Lung (tissue), 12 donors: Measurements from ENCODE around the gene GAST. TPM values are rescaled to one million over a fixed set of nuclear protein-coding genes. Genes with fewer than 3 reads are reported as not detected.

Experiments used
- ATAC-seq: fragments of 200-7000 bp; cut with Tn5 transposase; one replicate; pipeline ENCODE4 v1.9.1; 2020; ENCODE audit warnings: moderate number of reproducible peaks; ENCODE audit not compliant: insufficient read depth, low FRiP score
- DNase-seq, 3 donors: peaks; one replicate each; pipeline ENCODE4 v3.0.0-alpha.2; 2013 to 2017
- H3K27ac ChIP-seq, 2 donors: one replicate each; pipeline ENCODE4 v1.5.1; 2013; ENCODE audit warnings: mild to moderate bottlenecking in 2 of 2, moderate library complexity in 2 of 2, control low read depth in 1 of 2, inconsistent platforms in 1 of 2, low read depth in 1 of 2, low read length in 1 of 2
- H3K27me3 ChIP-seq, 3 donors: one replicate each; pipeline ENCODE4 v1.5.1; 2013; ENCODE audit warnings: low read length in 2 of 3; ENCODE audit not compliant: control insufficient read depth in 3 of 3, insufficient read depth in 3 of 3
- H3K36me3 ChIP-seq, 4 donors: one replicate each; pipeline ENCODE4 v1.5.1; 2013; ENCODE audit warnings: low read length in 4 of 4, mild to moderate bottlenecking in 1 of 4, moderate library complexity in 1 of 4; ENCODE audit not compliant: control insufficient read depth in 4 of 4, insufficient read depth in 4 of 4
- H3K4me1 ChIP-seq, 5 donors: one replicate each; pipeline ENCODE4 v1.5.1; 2013; ENCODE audit warnings: low read length in 5 of 5, mild to moderate bottlenecking in 2 of 5, moderate library complexity in 1 of 5; ENCODE audit not compliant: control insufficient read depth in 5 of 5, insufficient read depth in 5 of 5
- H3K4me3 ChIP-seq: one replicate; pipeline ENCODE4 v1.5.1; 2013; ENCODE audit warnings: mild to moderate bottlenecking, control low read depth, moderate library complexity
- H3K9ac ChIP-seq, 2 donors: one replicate each; pipeline ENCODE4 v1.5.1; 2013; ENCODE audit warnings: low read length in 2 of 2, control low read depth in 1 of 2; ENCODE audit not compliant: insufficient read depth in 1 of 2
- H3K9me3 ChIP-seq, 4 donors: one replicate each; pipeline ENCODE4 v1.5.1; 2013; ENCODE audit warnings: low read length in 3 of 4, mild to moderate bottlenecking in 1 of 4, moderate library complexity in 1 of 4; ENCODE audit not compliant: control insufficient read depth in 4 of 4, insufficient read depth in 3 of 4
- CTCF ChIP-seq: IDR thresholded peaks from 2 replicates; pipeline ENCODE4 v1.5.1; 2012; ENCODE audit warnings: mild to moderate bottlenecking; ENCODE audit errors: control extremely low read depth, extremely low read depth
- WGBS, 2 donors: extraction: QIAGEN DNeasy Blood & Tissue Kit; methylation state at CpG; one replicate each; pipeline ENCODE4 v1.1.7; 2013; 5-methylcytosine and 5-hydroxymethylcytosine counted together
- polyA plus RNA-seq, 2 donors: library from polyadenylated mRNA; stranded (reverse); fragments of 200-250 nt; gene quantifications; one replicate each; pipeline ENCODE4 v1.2.1, GENCODE V29; 2013
- total RNA-seq, 2 donors: library from RNA; depleted of rRNA in 1 of 2; stranded (reverse); fragments of >200 nt in 1 of 2; gene quantifications; one replicate each; pipeline ENCODE4 v1.2.1, GENCODE V29; 2014 to 2021
- donor health status: control.
- donor health status: control.
- donor health status: Bipolar disorder and iron deficiency.
- donor health status: healthy.
- donor health status: DM: yes; HTN: yes; CAD: no.

GAST gene
- total and polyA plus RNA-seq, 4 donors, result not detected

DNA sequence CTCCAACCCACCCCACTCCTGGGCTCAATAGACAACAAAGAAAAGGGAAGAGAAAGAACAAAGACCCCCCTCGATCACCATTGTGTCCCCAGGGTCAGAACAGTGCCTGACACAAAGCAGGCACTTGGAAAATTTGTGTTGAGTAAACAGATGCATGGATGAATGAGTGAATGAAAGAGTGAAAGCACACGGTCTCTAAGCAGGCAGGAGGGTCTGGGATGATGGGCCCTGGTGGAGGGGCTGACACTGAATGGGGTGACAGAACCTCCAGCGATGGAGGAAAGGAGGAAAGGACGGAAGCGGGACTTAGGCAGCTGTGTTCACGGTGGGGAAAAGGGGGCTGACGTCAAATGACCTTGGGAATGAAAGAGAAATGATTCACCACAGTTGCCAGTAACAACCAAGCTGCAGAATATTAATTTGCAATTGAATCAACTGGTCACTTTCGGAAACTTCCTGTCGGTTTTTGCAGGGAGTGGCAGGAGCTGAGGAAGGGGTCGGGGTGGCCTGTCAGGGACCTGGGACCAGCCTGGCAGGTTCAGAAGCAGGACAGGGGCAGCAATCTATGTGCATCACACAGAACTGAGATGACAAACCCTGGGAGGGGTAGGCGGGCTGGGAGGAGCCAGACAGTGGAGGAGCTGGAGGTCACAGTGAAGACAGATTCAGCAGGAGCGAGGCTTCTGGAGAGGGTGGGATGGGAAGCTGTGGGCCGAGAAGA lies 6.7 kb upstream of the GAST start:
- ATAC-seq (no peak), DNase-seq (peak in 2 of 3 donors; percentile 11)
- no peak overlapping the region for H3K27ac ChIP-seq
- TF ChIP-seq CTCF, result no peak
- no peaks in the 10 kb centered on the region for H3K4me1 ChIP-seq
- H3K9ac ChIP-seq, result no peak overlapping the region
- no peaks in the 10 kb centered on the region for H3K36me3 ChIP-seq
- no peaks in the 10 kb centered on the region for H3K9me3 ChIP-seq
- no peaks in the 10 kb centered on the region for H3K27me3 ChIP-seq
- 74 to 79% methylated on average over 13 of the region's 13 CpGs for WGBS, 2 donors
- H3K4me3 ChIP-seq, result no peak overlapping the region

- no peak for TF ChIP-seq CTCF
- no peak for DNase-seq
- Histone ChIP-seq H3K9me3 (no peaks in the 10 kb centered on the region), H3K27ac (no peak overlapping the region), H3K9ac (no peak overlapping the region), H3K4me3 (no peak overlapping the region), H3K36me3 (no peaks in the 10 kb centered on the region), H3K4me1 (no peaks in the 10 kb centered on the region), H3K27me3 (peaks cover 0 to 3% (median 0%) of the 10 kb centered on the region in 3 donors)
- 81 to 86% methylated on average over 10 of the region's 10 CpGs for WGBS, 2 donors
- no peak for ATAC-seq
Observed at GRCh38 chr17:41707803-41708669, 4.1 kb upstream of the GAST start.

DNA sequence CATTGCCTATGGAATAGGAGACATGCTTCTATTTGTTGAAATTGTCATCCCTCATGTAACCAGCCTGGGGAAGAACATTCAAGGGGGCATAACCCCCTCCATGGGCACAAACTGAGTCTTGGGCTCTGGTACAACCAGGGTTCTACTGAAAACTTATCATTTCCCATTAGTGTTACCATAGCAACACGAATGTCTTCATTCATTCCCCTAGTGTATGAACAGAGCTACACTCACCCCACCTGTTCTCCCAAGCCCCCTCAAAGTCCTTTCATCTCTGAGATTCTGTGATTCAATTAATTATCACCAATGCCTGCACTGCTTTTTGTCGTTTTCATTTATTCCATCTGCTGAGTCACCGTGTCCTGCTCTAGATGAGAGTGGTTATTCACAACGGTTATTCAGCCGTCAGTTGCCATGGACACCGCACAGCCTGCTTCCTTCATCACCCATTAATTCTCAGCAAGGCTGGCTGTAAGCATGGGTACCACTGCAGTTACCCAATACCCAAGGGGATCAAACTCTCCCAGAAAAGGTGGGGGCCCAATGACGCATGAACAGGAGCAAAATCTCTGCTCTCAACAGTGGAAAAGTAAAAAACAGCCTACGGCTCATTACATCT lies 1.6 kb upstream of the GAST start:
- DNase-seq (no peak), ATAC-seq (no peak)
- Histone ChIP-seq H3K4me3 (no peak overlapping the region), H3K9ac (no peak overlapping the region), H3K27ac (no peak overlapping the region), H3K4me1 (no peaks in the 10 kb centered on the region), H3K27me3 (peaks cover 0 to 5% (median 0%) of the 10 kb centered on the region in 3 donors), H3K36me3 (no peaks in the 10 kb centered on the region), H3K9me3 (no peaks in the 10 kb centered on the region)
- no peak for TF ChIP-seq CTCF
- 40 to 54% methylated on average over 8 of the region's 8 CpGs for WGBS, 2 donors
